Kidney epithelial cell (primary cell): ENCODE results near the gene PCBD1. TPM values are rescaled to one million over a fixed set of nuclear protein-coding genes. Genes with fewer than 3 reads are reported as not detected.

Source experiments
- DNase-seq: peaks from one replicate; pipeline ENCODE4 v3.0.0-alpha.2; 2010; ENCODE audit warnings: low read depth
- H3K27me3 ChIP-seq: 2 replicates; pipeline ENCODE4 v1.6.0; 2011; ENCODE audit warnings: low read length; ENCODE audit not compliant: control insufficient read depth, insufficient read depth
- H3K36me3 ChIP-seq: 2 replicates; pipeline ENCODE4 v1.5.1; 2011; ENCODE audit warnings: low read length; ENCODE audit not compliant: control insufficient read depth, insufficient read depth
- H3K4me3 ChIP-seq: 2 replicates; pipeline ENCODE4 v1.5.1; 2011; ENCODE audit warnings: low read depth, mild to moderate bottlenecking, control low read depth, low read length
- total RNA-seq: library from RNA; depleted of rRNA; stranded (reverse); fragments of >200 nt; gene quantifications from 2 replicates; pipeline ENCODE4 v1.2.3, GENCODE V29; 2015
- TF ChIP-seq, protein P1 (sequence below): IDR thresholded peaks from 2 replicates; pipeline ENCODE4 v1.5.1; 2011; ENCODE audit warnings: mild to moderate bottlenecking, moderate library complexity, low read length, control low read depth, inconsistent platforms; ENCODE audit not compliant: insufficient read depth, poor library complexity, severe bottlenecking

The PCBD1 gene
- total RNA-seq, 1 donor from 2014 or later, result 72.9 TPM

DNA sequence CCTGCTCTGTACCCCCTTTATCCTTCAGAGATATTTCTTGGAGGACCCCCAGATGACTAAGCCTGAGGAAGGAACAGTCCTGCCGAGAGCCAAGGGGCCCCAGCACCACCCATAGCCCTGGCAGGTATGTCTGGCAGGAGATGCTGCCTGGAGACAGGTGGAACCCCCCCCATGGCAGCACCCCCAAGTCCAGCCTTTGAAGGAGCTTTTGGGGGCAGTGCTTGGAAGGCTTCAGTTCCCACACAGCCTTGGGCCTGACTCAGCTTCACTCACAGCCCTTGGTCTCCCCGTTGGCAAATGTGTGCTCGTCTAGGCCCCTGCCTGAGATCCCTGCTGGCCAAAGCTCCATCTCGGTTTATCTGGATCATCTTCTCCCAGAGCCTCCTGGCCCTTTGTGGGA is 23.0 kb upstream of the PCBD1 start:
- DNase-seq, result no peak
- Histone ChIP-seq H3K27me3 (peaks cover 49% of the 10 kb centered on the region), H3K4me3 (no peak overlapping the region), H3K36me3 (no peaks in the 10 kb centered on the region)
- TF ChIP-seq, protein P1, sequence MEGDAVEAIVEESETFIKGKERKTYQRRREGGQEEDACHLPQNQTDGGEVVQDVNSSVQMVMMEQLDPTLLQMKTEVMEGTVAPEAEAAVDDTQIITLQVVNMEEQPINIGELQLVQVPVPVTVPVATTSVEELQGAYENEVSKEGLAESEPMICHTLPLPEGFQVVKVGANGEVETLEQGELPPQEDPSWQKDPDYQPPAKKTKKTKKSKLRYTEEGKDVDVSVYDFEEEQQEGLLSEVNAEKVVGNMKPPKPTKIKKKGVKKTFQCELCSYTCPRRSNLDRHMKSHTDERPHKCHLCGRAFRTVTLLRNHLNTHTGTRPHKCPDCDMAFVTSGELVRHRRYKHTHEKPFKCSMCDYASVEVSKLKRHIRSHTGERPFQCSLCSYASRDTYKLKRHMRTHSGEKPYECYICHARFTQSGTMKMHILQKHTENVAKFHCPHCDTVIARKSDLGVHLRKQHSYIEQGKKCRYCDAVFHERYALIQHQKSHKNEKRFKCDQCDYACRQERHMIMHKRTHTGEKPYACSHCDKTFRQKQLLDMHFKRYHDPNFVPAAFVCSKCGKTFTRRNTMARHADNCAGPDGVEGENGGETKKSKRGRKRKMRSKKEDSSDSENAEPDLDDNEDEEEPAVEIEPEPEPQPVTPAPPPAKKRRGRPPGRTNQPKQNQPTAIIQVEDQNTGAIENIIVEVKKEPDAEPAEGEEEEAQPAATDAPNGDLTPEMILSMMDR, result no peak

DNA sequence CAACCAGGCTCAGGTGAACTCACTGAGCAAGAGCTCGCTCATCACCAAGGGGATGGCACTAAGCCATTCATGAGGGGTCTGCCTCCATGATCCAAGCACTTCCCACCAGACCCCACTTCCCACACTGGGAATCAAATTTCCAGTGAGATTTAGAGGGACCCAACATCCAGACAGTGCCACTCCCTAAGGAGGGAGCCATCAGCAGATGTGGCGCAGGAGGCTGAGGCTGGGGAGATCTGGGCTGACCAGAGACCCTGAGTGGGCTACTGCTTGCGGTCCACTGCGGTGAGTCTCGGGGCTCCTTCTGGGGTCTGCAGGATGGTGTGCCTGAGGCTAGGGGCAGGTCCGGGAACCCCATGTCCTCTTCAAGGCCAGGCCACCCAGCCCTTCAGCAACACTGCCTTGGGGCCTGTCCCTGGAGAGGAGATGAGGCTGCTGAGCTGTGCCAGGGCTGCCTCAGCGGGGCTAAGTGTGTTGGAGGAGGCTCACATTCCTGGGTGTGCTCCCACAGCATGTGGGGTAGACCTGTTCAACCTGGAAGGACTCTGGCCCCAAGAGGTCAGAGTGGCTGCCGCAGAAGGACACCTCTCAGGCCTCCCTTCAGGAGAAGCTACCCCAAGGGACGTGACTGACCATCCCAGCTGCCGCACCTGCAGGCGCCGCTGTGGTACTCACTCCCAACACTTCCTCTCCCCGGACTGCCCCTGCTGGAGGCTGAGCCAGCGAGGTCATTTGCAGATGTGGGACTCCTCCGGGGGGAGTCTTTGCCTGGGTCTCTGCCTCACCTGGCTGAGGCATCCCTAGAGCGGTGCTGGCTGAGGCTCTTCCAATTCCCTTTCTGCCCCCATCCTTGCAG is 22.3 kb upstream of the PCBD1 start:
- Histone ChIP-seq H3K27me3 (peaks cover 48% of the 10 kb centered on the region), H3K4me3 (no peak overlapping the region), H3K36me3 (no peaks in the 10 kb centered on the region)
- DNase-seq, result no peak
- TF ChIP-seq, protein P1, result no peak

DNA sequence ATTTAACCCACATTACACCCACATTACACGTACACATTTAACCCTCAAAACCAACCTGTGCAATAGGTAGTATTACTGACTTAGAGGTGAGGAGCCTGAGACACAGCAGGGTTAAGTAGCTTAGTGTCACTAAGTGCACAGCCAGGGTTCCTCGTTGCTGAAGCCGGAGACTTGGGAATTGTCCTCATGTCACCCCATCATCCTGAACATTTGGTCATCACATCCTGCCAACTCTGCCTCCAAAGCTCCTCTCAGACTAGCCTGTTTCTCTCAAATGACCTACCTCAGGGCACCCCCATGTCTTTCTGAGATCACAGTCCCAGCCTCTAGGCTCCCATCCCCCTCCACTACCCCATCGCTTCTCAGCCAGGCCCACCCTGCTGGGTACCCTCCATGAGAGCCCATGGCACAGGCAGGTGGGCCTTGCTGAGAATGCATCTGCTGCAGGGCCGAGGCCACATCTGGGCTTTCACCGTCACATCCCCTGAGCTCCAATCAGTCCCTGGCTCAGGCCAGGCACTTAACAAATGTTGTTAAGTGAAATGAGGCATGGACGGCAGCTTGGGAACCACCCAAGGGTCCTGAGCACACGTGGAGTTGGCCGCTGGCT is 21.1 kb upstream of the PCBD1 start:
- Histone ChIP-seq H3K36me3 (no peaks in the 10 kb centered on the region), H3K4me3 (no peak overlapping the region), H3K27me3 (peaks cover 49% of the 10 kb centered on the region)
- TF ChIP-seq, protein P1, result no peak
- DNase-seq, result no peak

DNA sequence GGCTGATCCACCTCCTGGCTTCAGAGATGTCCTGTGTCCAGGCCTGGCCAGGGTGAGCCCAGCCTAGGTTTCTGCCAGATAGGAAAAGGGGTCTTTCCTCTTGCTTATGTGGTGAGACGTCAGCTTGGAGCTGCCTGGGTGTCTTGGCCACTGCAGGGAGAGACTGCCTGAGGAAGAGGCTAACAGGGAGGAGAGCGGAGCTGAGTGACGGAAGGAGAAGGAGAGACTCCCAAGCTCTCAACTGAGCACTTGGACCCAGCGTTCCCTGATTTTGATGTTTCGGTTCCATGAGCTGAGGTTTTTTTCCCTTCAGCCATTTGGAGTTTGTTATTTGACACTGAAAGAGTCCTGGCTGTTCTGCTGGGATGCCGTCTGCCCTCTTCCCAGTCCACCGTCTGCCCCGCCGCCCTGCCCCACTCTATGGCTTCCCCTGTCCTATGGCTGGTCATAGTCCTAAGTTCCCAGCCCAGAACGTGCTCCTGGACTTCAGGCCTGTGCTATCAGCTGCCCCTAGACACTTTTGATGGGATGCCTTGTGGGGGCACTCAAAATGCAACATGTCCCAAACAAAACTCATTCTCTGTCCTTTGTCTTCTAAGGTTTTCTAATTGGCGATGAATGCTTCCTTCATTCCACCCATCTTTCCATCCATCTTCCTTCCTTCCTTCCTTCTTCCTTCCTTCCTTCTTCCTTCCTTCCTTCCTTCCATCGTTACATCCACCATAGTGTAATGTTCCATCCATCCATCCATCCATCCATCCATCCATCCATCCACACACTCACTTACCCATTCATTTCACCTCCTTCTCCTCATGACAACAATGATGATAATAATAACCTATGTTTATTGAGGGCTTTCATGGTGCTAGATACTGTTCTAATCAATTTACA is 20.3 kb upstream of the PCBD1 start:
- Histone ChIP-seq H3K27me3 (peaks cover 43% of the 10 kb centered on the region), H3K36me3 (no peaks in the 10 kb centered on the region), H3K4me3 (no peak overlapping the region)
- DNase-seq, result no peak
- TF ChIP-seq, protein P1, result no peak

DNA sequence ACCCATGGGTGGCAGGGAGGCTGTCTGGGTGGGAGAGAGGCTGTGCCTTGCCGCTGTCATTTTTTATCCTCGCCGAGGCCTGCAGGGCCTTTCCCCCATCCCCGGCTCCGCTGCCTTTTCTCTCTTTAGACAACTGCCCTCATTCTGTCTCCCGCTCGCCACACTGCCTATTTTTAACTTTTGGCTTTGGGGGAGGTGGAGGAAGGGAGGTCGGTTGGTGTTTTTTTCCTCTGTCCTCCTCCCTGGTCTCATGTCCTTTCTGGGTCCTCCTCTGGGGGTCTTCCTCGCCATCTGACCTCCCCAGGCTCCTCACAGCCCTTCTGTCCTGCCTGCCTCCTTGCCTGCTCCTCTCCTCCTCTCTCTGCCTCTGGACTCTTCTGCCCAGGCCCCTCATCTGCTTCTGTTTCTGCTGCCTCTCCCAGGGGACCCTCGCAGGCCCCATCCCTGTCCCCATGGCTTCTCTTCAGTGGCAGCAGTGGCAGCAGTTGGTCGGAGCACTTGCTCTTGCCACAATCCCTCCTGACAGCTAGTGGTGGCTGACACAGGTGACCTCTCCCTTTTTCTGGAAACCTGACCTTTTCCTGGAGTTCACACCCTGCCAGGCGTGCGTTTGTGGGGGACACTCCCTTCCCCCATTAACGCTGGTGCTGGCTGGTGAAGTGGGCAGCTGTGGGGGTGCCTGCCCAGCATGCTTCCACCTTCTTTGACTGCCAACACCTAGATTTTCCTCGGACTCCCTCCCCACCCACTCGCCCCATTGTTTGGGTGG is 19.5 kb upstream of the PCBD1 start:
- TF ChIP-seq, protein P1, result no peak
- H3K27me3 ChIP-seq, result peaks cover 38% of the 10 kb centered on the region
- no peaks in the 10 kb centered on the region for H3K36me3 ChIP-seq
- DNase-seq, result no peak
- no peak overlapping the region for H3K4me3 ChIP-seq
